ENCODE data around the gene REP15.

DNA sequence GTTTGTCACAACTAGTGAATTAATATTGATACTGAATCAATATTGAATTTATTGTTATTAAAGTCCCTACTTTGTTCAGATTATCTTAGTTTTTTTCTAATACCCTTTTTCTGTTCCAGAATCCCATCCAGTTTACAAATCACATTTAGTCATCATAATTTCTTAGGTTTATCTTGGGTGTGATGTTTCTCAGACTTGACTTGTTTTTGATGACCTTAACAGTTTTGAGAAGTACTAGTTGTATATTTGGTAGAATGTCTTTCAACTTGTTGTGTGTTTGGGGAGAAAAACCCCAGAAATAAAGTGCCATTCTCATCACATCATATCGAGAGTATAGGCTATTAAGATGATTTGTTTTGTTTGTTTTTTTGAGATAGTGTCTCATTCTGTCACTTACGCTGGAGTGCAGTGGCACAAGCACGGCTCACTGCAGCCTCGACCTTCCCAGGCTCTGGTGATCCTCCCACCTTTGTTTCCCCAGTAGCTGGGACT is 33.9 kb downstream of the REP15 start:
- TF ChIP-seq, protein P1, sequence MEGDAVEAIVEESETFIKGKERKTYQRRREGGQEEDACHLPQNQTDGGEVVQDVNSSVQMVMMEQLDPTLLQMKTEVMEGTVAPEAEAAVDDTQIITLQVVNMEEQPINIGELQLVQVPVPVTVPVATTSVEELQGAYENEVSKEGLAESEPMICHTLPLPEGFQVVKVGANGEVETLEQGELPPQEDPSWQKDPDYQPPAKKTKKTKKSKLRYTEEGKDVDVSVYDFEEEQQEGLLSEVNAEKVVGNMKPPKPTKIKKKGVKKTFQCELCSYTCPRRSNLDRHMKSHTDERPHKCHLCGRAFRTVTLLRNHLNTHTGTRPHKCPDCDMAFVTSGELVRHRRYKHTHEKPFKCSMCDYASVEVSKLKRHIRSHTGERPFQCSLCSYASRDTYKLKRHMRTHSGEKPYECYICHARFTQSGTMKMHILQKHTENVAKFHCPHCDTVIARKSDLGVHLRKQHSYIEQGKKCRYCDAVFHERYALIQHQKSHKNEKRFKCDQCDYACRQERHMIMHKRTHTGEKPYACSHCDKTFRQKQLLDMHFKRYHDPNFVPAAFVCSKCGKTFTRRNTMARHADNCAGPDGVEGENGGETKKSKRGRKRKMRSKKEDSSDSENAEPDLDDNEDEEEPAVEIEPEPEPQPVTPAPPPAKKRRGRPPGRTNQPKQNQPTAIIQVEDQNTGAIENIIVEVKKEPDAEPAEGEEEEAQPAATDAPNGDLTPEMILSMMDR (IDR thresholded peaks at IDR 0.05) = no peak
- no peak for TF ChIP-seq POLR2A (IDR thresholded peaks at IDR 0.05)
